DMS 273 (cell line): Measurements from ENCODE around the gene UBA52.
"Not testable (repeated sequence)": the region's sequence is repeated elsewhere in the genome, so short reads cannot be mapped to it uniquely, and the experiment has no call there.

ENCODE experiments used
- DNase-seq: peaks from one replicate; lab custom pipeline; 2025; ENCODE audit not compliant: unreplicated experiment; lab: John Stamatoyannopoulos, UW

The UBA52 gene

GRCh38 chr19:18591735-18592385 lies 20.2 kb downstream of the UBA52 start:
- peak; percentile 74 for DNase-seq

- not testable (repeated sequence) for DNase-seq
These were observed 21.1 kb downstream of the UBA52 start for GRCh38 chr19:18592732-18593131.

GRCh38 chr19:18593367-18594095 lies 21.9 kb downstream of the UBA52 start:
- no peak for DNase-seq

GRCh38 chr19:18594096-18594823 lies 22.6 kb downstream of the UBA52 start:
- DNase-seq = peak; percentile 94

- no peak for DNase-seq
These were observed 23.2 kb downstream of the UBA52 start for GRCh38 chr19:18594824-18595373.

- no peak for DNase-seq
These were observed 23.8 kb downstream of the UBA52 start for GRCh38 chr19:18595475-18595874.

- DNase-seq = no peak
These were observed 25.1 kb downstream of the UBA52 start for GRCh38 chr19:18596752-18597157.

- DNase-seq = no peak
These were observed 26.4 kb downstream of the UBA52 start for GRCh38 chr19:18597809-18598660.

- no peak for DNase-seq
These were observed 27.8 kb downstream of the UBA52 start for GRCh38 chr19:18599485-18599884.

GRCh38 chr19:18600692-18601397 lies 29.2 kb downstream of the UBA52 start:
- not testable (repeated sequence) for DNase-seq

GRCh38 chr19:18601875-18602274 lies 30.2 kb downstream of the UBA52 start:
- DNase-seq = no peak

GRCh38 chr19:18603255-18603957 lies 31.7 kb downstream of the UBA52 start:
- DNase-seq = peak; percentile 76

- DNase-seq = no peak
These were observed 32.5 kb downstream of the UBA52 start for GRCh38 chr19:18603958-18604819.

GRCh38 chr19:18604820-18605159 lies 33.1 kb downstream of the UBA52 start:
- no peak for DNase-seq

- no peak for DNase-seq
These were observed 33.5 kb downstream of the UBA52 start for GRCh38 chr19:18605196-18605545.

- DNase-seq = peak; percentile 48
These were observed 34.1 kb downstream of the UBA52 start for GRCh38 chr19:18605546-18606280.

- DNase-seq = no peak
These were observed 34.9 kb downstream of the UBA52 start, which contains the start of gene CRLF1 for GRCh38 chr19:18606281-18607225. CRLF1 (minus strand) TSS chr19:18606799; CDS start chr19:18606656, 143 bp downstream.
